Measurements from ENCODE around the gene ZFYVE26.

DNA sequence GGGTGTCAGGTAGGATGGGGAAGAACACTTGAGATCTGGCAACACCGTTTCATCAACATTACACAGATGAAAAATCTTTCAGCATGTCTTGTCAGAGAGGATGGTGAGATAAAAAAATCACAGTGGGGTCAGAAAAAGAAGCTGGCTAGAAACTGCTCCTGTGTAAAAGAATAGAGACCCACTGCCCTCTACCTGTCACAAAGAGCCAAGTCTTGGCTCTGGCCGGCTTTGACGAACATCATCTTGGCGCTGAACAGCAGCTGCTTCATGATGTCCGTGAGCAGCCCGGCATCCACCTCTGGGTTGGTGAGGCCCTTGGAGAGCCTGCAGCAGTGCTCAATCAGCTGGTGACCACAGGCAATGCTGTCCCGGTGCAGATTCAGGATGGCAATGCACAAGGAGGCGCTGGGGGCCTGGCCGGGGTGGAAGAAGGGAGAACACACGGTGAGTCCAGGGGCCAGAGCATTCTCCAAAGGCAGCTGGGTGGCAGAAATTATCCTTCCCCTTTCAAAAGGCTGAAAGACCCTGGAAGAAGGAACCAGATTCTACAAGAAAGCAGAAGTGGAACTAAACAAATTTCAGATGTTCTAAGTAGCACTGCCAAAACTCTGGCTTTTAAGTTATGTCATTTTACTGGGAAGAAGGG, 50.2 kb downstream of the ZFYVE26 start:
- TF ChIP-seq, protein P1, sequence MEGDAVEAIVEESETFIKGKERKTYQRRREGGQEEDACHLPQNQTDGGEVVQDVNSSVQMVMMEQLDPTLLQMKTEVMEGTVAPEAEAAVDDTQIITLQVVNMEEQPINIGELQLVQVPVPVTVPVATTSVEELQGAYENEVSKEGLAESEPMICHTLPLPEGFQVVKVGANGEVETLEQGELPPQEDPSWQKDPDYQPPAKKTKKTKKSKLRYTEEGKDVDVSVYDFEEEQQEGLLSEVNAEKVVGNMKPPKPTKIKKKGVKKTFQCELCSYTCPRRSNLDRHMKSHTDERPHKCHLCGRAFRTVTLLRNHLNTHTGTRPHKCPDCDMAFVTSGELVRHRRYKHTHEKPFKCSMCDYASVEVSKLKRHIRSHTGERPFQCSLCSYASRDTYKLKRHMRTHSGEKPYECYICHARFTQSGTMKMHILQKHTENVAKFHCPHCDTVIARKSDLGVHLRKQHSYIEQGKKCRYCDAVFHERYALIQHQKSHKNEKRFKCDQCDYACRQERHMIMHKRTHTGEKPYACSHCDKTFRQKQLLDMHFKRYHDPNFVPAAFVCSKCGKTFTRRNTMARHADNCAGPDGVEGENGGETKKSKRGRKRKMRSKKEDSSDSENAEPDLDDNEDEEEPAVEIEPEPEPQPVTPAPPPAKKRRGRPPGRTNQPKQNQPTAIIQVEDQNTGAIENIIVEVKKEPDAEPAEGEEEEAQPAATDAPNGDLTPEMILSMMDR (IDR thresholded peaks at IDR 0.05) = no peak
- no peak for TF ChIP-seq POLR2AphosphoS5 (IDR thresholded peaks at IDR 0.05)

All from upper lobe of left lung (tissue), 4 donors.